OCI-M1 (cell line): ENCODE data around the gene LTB.

ENCODE experiments used
- DNase-seq: peaks from one replicate; lab custom pipeline; 2025; lab: John Stamatoyannopoulos, UW

Gene LTB

DNA sequence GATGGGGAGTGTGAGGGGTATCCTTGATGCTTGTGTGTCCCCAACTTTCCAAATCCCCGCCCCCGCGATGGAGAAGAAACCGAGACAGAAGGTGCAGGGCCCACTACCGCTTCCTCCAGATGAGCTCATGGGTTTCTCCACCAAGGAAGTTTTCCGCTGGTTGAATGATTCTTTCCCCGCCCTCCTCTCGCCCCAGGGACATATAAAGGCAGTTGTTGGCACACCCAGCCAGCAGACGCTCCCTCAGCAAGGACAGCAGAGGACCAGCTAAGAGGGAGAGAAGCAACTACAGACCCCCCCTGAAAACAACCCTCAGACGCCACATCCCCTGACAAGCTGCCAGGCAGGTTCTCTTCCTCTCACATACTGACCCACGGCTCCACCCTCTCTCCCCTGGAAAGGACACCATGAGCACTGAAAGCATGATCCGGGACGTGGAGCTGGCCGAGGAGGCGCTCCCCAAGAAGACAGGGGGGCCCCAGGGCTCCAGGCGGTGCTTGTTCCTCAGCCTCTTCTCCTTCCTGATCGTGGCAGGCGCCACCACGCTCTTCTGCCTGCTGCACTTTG is 6.8 kb downstream of the LTB start, which contains the start of gene TNF:
TSS of gene TNF (plus strand) at position 231 of the 567 bp plus-strand sequence. CDS start at position 408, 177 bp downstream.
- no peak for DNase-seq

DNA sequence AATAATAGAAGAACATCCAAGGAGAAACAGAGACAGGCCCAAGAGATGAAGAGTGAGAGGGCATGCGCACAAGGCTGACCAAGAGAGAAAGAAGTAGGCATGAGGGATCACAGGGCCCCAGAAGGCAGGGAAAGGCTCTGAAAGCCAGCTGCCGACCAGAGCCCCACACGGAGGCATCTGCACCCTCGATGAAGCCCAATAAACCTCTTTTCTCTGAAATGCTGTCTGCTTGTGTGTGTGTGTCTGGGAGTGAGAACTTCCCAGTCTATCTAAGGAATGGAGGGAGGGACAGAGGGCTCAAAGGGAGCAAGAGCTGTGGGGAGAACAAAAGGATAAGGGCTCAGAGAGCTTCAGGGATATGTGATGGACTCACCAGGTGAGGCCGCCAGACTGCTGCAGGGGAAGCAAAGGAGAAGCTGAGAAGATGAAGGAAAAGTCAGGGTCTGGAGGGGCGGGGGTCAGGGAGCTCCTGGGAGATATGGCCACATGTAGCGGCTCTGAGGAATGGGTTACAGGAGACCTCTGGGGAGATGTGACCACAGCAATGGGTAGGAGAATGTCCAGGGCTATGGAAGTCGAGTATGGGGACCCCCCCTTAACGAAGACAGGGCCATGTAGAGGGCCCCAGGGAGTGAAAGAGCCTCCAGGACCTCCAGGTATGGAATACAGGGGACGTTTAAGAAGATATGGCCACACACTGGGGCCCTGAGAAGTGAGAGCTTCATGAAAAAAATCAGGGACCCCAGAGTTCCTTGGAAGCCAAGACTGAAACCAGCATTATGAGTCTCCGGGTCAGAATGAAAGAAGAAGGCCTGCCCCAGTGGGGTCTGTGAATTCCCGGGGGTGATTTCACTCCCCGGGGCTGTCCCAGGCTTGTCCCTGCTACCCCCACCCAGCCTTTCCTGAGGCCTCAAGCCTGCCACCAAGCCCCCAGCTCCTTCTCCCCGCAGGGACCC is 7.8 kb downstream of the LTB start:
- DNase-seq: no peak

DNA sequence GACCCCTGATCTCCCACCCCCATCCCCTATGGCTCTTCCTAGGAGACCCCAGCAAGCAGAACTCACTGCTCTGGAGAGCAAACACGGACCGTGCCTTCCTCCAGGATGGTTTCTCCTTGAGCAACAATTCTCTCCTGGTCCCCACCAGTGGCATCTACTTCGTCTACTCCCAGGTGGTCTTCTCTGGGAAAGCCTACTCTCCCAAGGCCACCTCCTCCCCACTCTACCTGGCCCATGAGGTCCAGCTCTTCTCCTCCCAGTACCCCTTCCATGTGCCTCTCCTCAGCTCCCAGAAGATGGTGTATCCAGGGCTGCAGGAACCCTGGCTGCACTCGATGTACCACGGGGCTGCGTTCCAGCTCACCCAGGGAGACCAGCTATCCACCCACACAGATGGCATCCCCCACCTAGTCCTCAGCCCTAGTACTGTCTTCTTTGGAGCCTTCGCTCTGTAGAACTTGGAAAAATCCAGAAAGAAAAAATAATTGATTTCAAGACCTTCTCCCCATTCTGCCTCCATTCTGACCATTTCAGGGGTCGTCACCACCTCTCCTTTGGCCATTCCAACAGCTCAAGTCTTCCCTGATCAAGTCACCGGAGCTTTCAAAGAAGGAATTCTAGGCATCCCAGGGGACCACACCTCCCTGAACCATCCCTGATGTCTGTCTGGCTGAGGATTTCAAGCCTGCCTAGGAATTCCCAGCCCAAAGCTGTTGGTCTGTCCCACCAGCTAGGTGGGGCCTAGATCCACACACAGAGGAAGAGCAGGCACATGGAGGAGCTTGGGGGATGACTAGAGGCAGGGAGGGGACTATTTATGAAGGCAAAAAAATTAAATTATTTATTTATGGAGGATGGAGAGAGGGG is 8.8 kb downstream of the LTB start:
- no peak for DNase-seq

DNA sequence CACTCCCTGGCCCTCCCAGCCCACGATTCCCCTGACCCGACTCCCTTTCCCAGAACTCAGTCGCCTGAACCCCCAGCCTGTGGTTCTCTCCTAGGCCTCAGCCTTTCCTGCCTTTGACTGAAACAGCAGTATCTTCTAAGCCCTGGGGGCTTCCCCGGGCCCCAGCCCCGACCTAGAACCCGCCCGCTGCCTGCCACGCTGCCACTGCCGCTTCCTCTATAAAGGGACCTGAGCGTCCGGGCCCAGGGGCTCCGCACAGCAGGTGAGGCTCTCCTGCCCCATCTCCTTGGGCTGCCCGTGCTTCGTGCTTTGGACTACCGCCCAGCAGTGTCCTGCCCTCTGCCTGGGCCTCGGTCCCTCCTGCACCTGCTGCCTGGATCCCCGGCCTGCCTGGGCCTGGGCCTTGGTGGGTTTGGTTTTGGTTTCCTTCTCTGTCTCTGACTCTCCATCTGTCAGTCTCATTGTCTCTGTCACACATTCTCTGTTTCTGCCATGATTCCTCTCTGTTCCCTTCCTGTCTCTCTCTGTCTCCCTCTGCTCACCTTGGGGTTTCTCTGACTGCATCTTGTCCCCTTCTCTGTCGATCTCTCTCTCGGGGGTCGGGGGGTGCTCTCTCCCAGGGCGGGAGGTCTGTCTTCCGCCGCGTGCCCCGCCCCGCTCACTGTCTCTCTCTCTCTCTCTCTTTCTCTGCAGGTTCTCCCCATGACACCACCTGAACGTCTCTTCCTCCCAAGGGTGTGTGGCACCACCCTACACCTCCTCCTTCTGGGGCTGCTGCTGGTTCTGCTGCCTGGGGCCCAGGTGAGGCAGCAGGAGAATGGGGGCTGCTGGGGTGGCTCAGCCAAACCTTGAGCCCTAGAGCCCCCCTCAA is 9.9 kb downstream of the LTB start, which contains the start of gene LTA:
TSS of gene LTA (plus strand) at position 249 of the 871 bp plus-strand sequence. CDS start at position 703, 454 bp downstream.
- DNase-seq: no peak

DNA sequence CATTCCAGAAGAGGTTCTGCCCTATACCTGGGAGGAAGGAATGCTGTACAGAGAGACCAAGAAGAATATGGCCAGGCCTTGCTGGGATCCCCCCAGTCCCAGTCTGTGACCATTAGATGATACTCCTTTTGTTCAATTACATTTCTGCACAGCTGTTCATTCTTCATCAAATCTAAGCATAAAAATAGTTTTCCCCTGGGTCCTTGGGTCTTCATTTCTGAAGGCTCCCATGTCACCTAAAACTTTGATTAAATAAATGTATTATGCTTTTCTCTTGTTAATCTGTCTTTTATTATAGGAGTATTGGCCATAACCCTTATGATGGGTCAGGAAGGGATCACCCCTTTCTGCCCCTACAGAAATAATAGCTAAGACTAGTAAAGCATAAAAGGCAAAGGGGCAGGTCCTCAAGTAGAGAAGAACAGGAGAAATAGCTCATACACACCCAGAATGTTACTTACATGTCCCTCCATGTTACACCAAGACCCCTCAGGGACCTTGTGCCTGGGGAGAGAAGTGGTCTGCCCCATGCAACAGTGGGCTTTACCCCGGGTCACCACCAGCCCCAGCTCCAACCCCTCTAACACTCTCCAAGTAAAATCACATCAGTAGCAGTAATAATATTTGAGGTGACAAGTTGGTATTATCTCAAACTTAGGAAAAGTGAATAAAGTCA is 12.2 kb downstream of the LTB start:
- no peak for DNase-seq

DNA sequence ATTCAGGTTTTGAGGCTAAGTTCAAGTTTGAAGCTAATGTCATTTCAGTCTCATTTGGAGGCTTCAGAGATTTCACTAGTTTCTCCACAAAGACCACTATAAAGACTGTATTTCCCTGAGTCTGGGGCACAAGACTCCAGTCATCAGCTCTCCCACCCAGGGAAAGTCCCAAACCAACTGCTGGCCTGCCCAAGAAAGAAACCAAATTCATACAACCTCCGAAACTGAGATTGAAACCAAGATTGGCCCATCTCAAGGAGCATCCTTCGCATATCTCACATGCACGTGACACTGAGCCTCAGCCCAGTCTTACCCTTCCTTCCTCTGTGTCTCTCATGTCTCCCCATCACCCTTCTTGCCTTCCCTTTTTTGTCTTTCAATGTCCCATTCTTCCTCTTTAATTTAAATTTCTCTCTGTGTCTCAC is 13.7 kb downstream of the LTB start:
- no peak for DNase-seq

DNA sequence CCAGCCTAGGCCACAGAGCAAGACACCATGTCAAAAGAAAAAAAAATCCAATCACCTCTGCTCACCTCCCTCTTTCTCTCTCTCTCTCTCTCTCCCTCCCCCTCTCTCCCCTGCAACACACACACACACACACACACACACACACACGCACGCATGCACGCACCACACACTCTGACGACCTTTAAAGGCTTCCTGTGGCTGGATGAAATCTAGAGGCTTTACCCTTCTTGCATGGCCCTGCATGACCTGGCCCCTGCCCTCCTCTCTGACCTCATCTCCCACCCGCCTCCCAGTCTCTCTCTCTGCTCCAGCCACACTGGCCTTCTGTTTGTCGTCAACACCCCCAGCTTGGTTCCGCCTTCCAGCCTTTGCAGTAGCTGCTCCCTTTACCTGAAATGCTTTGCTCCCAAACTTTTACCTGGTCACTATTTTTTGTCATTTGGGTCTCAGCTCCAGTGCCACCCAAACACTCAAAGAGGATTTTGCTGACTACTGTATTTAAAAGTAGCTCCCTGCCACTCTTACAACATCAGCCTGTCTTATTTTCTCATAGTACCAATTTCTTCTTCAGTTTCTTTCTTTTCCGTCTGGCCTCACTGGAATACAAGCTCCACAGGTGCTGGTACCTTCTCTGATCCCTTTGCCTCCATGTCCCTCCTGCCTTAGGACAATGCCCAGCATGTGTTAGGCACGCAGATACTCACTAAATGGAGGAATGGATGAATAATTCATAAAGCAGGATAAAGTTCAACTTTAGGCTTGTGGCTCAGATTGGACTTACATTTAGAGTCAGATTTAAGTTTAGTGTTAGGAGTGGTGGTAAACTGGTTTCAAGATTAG is 14.5 kb downstream of the LTB start:
- no peak for DNase-seq

DNA sequence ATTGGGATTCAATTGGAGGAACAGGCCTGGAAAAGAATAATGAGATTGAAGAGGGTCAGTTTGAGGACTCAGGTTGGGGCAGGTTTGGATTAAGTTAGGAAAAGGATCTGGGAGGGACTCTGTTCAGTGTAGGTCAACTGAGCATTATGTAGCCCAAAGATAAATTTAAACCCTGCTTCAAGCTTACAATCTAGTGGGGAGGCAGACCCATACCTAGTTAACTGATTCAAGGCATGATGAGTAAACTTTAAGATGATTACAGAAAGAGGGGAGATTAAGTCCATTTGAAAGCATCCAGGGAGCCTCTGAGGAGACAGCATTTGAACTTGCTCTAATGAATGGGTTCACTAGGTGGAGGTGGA is 21.5 kb downstream of the LTB start:
- DNase-seq: no peak

DNA sequence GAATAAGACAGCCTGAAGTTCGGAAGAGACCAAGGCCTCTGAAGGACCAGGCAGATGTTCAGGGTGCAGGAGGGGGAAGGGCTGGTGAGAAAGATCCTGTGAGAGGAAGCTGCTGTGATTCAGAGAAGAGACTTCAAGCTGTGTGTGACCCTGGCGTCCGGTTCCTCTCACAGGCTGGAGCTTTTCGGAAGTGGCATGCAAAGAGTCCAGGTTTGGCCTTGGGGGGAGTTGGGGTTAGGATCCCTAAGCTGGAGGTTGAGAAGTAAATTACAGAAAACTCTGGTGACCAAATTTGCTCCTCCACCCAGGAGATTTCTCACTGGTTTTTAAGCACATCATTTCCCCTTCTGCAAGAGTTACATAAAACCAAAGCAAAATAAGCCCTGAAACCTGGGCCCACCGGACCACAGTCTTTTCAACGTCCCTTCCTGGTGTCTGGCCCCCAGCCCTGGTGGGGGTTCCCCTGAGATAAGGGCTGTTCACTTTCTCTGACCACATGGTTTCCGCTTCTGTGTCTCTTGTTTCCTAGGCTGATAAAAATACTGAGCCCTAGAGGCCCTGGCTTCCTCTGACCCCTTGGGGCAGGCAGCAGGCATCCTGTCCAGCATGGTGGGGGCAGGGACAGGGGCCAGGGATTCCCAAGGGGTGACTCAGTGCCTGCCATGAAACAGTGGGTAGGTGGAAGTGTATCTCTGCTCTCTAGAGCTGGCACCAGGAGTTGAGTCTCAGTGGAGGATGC is 22.1 kb downstream of the LTB start:
- peak; percentile 76 for DNase-seq

DNA sequence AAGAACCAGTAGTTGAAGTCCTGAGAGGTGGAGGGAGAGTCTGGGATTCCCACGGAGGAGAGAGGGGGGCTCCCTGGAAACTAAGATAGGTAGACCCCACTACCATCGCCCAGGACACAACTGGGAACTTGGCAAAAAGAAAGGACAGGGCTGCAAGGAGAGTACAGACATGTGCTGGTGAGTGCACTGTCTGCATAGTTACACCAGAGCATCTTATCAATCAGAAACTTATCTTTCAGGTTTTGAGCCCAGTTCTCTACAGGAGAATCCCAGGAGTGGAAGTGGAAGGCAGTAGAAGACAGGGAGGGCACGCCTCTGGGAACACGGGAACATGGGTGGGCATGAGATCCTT is 22.6 kb downstream of the LTB start:
- DNase-seq: no peak

DNA sequence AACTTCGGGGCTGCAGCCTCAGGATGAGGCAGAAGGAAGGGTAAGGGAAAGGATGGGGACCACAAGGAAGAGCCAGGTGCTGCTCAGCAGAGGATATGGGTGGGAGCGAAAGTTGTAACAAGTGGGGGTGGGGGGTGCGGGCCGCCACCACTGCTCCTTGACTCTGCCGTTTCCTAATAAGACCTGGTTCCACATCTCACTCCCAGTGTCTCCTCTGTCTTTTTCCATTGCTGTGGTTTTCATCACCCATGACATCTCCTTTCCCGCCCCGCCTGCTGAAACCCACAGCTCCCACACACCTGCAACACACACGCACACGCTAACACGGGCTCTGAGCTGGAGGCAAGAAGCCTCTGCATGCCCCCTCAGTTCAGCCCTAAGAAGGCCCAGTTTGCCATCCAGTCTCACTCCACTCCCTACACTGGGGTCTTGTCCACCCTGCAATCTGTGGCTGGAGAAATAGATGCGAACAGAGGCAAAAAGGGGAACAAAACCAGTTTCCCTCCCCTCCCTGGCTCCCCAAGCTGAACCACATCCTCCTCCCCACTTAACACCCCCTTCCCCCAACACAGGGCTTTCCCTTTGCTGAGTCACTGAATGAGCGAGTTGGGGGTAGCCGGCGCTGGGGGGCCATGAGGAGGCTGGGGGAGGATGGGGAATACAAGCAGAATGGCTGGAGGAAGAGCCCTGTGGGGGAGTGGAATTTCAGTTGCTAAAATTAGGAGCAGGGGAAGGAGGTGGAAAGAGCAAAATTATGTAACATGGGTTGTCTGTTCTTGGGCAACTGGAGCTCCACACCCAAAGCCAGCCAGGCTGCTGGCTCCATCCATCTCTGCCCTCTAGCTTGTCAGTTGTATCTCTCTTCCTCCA is 23.4 kb downstream of the LTB start:
- peak; percentile 88 for DNase-seq

DNA sequence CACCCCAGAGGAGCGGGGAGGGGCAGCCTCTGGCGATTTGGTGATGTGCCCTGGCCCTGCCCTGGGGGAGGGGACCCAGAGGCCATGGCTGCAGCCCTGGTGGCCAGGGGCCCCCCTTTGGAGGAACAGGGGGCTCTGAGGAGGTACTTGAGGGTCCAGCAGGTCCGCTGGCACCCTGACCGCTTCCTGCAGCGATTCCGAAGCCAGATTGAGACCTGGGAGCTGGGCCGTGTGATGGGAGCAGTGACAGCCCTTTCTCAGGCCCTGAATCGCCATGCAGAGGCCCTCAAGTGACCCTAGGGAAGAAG is 24.0 kb downstream of the LTB start:
- DNase-seq: no peak

DNA sequence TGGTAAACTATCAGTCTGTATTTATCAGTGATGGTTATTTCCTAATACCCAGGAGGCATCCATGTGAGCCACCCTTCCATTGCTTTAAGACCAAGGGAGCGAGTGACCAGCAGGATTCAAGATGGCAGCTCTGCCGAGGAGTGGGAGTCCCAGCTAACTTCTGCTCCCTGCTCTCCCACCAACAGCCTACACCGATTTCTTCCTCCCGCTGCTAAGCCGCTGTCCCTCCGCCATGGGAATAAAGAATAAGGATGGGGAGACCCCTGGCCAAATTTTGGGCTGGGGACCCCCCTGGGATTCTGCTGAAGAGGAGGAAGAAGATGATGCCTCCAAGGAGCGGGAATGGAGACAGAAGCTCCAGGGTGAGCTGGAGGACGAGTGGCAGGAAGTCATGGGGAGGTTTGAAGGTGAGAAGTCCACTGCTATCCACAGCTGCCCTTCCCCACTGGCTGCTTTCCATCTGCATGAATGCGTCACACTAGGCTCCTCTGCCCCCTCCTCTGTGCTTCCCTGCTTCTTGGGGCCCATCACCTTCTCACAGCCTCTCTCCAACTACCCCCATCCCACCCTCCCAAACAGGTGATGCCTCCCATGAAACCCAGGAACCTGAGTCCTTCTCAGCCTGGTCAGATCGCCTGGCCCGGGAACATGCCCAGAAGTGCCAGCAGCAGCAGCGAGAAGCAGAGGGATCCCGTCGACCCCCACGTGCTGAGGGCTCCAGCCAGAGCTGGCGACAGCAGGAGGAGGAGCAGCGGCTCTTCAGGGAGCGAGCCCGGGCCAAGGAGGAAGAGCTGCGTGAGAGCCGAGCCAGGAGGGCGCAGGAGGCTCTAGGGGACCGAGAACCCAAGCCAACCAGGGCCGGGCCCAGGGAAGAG is 24.5 kb downstream of the LTB start:
- DNase-seq: no peak

DNA sequence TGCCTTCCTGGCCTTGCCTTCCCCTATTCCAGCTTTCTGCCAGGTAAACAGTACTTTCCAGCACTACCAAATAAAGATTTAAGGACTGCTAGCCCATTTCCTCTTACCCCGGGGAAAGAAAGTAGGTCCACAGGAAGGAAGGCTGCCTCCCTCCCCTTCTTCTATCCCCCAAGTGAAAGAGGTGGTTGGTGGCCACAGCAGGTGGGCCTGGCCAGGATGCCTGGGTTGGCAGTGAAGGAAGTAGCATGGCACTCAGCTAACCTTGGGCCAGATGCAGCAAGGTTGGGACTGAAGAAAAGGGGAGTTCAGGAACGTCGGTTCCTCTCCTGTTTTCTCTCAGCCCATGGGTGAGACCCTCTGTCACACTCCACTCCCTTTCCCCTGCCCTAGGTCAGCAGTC is 25.9 kb downstream of the LTB start:
- DNase-seq: no peak

DNA sequence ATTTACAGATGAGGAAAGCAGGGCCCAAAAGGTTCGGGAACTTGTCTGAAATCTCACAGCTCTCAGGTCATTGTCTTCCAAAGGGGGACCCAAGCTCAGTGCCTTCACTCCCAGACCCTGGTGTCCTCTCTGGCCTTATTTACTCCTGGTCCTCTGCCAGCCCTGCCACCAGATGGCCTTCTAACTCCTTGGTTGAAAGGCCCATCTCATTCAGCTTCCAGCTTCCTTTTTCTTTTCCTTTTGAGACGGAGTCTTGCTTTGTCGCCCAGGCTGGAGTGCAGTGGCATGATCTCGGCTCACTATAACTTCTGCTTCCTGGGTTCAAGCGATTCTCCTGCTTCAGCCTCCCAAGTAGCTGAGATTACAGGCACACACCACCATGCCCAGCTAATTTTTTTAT is 30.9 kb downstream of the LTB start:
- DNase-seq: peak; percentile 92

DNA sequence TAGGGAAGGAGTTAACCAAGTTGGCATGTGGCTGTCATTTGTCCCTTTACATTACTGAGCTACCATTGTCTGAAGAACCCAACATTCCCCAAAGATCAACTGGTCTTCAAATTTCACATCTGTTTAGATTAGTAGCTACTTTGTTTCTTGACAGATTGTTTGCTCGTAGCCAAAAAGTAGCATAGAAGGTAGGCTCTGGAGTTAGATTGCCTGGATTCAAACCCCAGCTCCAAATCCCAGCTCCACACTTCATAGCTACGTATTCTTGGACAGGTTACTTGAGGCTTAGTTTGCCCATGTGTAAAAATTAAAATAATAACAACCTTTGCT is 33.7 kb downstream of the LTB start:
- no peak for DNase-seq

DNA sequence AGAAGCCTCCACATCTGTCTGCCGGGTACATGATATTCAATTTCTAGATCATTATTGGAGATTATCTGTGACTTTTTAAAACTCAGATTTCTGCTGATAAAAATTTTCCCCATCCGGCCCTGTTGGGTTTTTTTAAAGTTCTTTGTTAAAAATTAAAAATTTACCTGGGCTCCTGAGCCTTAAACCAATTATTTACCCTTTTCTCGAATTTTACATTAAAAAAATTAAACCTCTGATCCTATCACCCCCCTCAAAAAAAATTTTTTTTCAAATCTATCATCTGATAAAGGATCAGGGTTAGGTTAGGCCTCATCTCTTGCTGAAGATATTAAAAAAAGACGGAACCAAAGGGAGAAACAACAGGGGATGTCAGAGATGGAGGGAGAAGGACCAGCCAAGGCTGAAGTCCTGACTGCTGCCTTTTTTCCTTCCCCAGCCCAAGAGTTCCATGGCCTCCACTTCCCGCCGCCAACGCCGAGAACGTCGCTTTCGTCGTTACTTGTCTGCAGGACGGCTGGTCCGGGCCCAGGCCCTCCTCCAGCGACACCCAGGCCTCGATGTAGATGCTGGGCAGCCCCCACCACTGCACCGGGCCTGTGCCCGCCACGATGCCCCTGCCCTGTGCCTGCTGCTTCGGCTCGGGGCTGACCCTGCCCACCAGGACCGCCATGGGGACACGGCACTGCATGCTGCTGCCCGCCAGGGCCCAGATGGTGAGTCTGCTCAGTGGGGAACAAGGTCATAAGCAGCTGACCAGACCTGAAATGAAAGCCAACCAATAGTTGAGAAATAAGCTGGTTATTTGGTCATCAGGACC is 34.3 kb downstream of the LTB start:
- no peak for DNase-seq
